ENCODE results near the gene S100A2. TPM values are rescaled to one million over a fixed set of nuclear protein-coding genes. Genes with fewer than 3 reads are reported as not detected.
A peak's percentile ranks its signal among the peaks of the same experiment; 100 is the strongest.

The S100A2 gene
- total and polyA plus RNA-seq, 2 of the 13 experiments (the other 11 are each of a cell fraction or from before 2014, with no cell fraction given), result 1.2 TPM

DNA sequence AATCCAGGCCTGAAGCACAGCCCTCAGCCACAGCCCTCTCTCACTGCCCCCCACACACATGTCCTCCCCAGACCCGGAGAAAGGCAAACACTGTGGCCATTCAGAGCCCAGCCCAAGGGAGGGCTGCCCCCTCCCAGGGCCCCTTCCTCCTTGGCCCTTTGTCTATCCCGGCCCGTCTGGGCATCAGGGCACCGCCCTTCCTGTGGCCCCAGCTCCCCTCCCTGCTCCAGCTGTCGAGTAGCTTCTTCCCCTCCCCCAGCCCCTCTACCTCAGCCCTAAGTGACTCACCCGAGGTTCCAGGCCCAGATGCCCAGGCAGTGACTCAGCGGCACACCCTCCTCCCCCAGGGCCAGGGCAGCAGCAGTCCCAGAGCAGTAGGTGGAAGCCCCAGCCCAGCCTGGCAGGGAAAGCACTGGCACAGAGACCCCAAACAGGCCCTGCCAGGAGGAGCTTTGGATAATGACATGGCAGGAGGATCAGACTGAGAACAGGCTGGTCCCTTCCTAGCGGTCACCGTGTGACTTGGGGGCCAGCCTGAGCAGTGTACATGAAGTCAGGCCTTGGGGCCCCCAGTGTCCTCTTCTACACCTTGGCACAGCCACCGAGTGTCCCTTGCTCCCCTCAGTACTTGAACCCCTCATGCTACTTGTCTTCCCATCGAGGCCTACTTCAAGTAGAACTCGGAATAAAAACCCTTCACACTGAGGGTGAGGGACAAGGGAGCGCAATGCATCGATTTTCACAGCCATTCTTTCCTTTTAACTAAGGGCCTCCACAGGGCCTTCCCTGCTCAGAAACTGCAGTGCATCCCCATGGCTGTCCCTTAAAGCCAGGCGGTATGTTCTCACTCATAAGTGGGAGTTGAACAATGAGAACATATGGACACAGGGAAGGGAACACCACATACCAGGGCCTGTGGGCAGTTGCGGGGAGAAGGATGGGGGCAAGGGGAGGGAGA lies 1.0 kb upstream of the S100A2 start (continued):
- TF ChIP-seq RORA (CRISPR knock-in tag; IDR thresholded peaks at IDR 0.05) (no peak), SOX6 (IDR thresholded peaks at IDR 0.05) (no peak), SOX6 (CRISPR knock-in tag; IDR thresholded peaks at IDR 0.05) (peak; percentile 75), ISL2 (CRISPR knock-in tag; IDR thresholded peaks at IDR 0.05) (no peak), ZMAT3 (CRISPR knock-in tag; conservative IDR thresholded peaks at IDR 0.05) (no peak), ZNF572 (CRISPR knock-in tag; IDR thresholded peaks at IDR 0.05) (no peak), HNF4G (IDR thresholded peaks at IDR 0.05; ENCODE audit: borderline replicate concordance, low read depth, low read length) (no peak), HNF4G (CRISPR knock-in tag; IDR thresholded peaks at IDR 0.05; ENCODE audit: borderline replicate concordance, low read depth) (no peak), SETDB1 (CRISPR knock-in tag; IDR thresholded peaks at IDR 0.05; ENCODE audit: borderline replicate concordance) (no peak), GATAD1 (CRISPR knock-in tag; IDR thresholded peaks at IDR 0.05) (no peak), HHEX (CRISPR knock-in tag; IDR thresholded peaks at IDR 0.05) (no peak), ZNF552 (CRISPR knock-in tag; IDR thresholded peaks at IDR 0.05; ENCODE audit: borderline replicate concordance) (no peak), ZNF44 (CRISPR knock-in tag; IDR thresholded peaks at IDR 0.05) (no peak), ZNF557 (CRISPR knock-in tag; IDR thresholded peaks at IDR 0.05) (no peak), SRSF9 (IDR thresholded peaks at IDR 0.05; ENCODE audit: borderline replicate concordance, insufficient read depth, low read depth, low read length, poor library complexity, severe bottlenecking) (no peak), ZNF207 (IDR thresholded peaks at IDR 0.05; ENCODE audit: borderline replicate concordance) (no peak), ZFX (CRISPR knock-in tag; IDR thresholded peaks at IDR 0.05; ENCODE audit: low read depth) (peak; percentile 63), ZNF24 (IDR thresholded peaks at IDR 0.05) (no peak), FOXA3 (CRISPR knock-in tag; IDR thresholded peaks at IDR 0.05) (0 out of 2 replicates have a peak, but pooled peaks have one; percentile 47), PHF20 (CRISPR knock-in tag; IDR thresholded peaks at IDR 0.05) (no peak), NFYB (CRISPR knock-in tag; IDR thresholded peaks at IDR 0.05) (no peak), ZNF350 (CRISPR knock-in tag; IDR thresholded peaks at IDR 0.05; ENCODE audit: borderline replicate concordance, low read depth) (0 out of 2 replicates have a peak, but pooled peaks have one; percentile 23), ZNF850 (CRISPR knock-in tag; conservative IDR thresholded peaks at IDR 0.05) (no peak), RBFOX2 (IDR thresholded peaks at IDR 0.05; ENCODE audit: low read depth, low read length) (no peak)
- TF ChIP-seq, protein P1, sequence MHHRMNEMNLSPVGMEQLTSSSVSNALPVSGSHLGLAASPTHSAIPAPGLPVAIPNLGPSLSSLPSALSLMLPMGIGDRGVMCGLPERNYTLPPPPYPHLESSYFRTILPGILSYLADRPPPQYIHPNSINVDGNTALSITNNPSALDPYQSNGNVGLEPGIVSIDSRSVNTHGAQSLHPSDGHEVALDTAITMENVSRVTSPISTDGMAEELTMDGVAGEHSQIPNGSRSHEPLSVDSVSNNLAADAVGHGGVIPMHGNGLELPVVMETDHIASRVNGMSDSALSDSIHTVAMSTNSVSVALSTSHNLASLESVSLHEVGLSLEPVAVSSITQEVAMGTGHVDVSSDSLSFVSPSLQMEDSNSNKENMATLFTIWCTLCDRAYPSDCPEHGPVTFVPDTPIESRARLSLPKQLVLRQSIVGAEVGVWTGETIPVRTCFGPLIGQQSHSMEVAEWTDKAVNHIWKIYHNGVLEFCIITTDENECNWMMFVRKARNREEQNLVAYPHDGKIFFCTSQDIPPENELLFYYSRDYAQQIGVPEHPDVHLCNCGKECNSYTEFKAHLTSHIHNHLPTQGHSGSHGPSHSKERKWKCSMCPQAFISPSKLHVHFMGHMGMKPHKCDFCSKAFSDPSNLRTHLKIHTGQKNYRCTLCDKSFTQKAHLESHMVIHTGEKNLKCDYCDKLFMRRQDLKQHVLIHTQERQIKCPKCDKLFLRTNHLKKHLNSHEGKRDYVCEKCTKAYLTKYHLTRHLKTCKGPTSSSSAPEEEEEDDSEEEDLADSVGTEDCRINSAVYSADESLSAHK (CRISPR knock-in tag; IDR thresholded peaks at IDR 0.05; ENCODE audit: borderline replicate concordance), result no peak
- TF ChIP-seq, protein P2, sequence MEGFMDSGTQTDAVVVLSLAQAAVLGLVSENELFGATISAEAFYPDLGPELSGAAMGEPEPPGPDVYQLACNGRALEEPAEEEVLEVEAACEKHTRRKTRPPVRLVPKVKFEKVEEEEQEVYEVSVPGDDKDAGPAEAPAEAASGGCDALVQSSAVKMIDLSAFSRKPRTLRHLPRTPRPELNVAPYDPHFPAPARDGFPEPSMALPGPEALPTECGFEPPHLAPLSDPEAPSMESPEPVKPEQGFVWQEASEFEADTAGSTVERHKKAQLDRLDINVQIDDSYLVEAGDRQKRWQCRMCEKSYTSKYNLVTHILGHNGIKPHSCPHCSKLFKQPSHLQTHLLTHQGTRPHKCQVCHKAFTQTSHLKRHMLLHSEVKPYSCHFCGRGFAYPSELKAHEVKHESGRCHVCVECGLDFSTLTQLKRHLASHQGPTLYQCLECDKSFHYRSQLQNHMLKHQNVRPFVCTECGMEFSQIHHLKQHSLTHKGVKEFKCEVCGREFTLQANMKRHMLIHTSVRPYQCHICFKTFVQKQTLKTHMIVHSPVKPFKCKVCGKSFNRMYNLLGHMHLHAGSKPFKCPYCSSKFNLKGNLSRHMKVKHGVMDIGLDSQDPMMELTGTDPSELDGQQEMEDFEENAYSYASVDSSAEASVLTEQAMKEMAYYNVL (CRISPR knock-in tag; IDR thresholded peaks at IDR 0.05; ENCODE audit: borderline replicate concordance), result no peak

Measured in HepG2 (cell line).